ENCODE data around the gene MPZL2.

- no peak for TF ChIP-seq EZH2 (IDR thresholded peaks at IDR 0.05; ENCODE audit: insufficient read depth, low read length)
- TF ChIP-seq CTCF (IDR thresholded peaks at IDR 0.05; ENCODE audit: insufficient read depth, low read depth, low read length), result no peak
These were observed 34.7 kb downstream of the MPZL2 start for GRCh38 chr11:118229274-118229847.
